Suprapubic skin (tissue), 4 donors: ENCODE data around the gene TSPEAR.

Experiments used
- EP300 ChIP-seq: sonication (generic); formaldehyde crosslinking; IDR thresholded peaks from one replicate; pipeline ENCODE4 v1.6.1; 2017; ENCODE audit warnings: antibody characterized with exemption
- POLR2A ChIP-seq, 2 donors: fragments of 450-650 bp; IDR thresholded peaks; one replicate each; pipeline ENCODE4 v1.6.1; 2017; ENCODE audit warnings: antibody characterized with exemption in 2 of 2, mild to moderate bottlenecking in 2 of 2, moderate library complexity in 2 of 2
- POLR2AphosphoS5 ChIP-seq, 3 donors: sonication (generic); formaldehyde crosslinking; IDR thresholded peaks; one replicate each; pipeline ENCODE4 v1.6.1; 2017; ENCODE audit warnings: antibody characterized with exemption in 3 of 3
- TF ChIP-seq, protein P1 (sequence below), 2 donors: fragments of 200-600 bp in 1 of 2; fragments of 450-650 bp in 1 of 2; sonication (generic) in 1 of 2; IDR thresholded peaks; one replicate each; pipeline ENCODE4 v1.5.1; 2016 to 2019; ENCODE audit warnings: antibody characterized with exemption in 2 of 2, mild to moderate bottlenecking in 1 of 2, moderate library complexity in 1 of 2

DNA sequence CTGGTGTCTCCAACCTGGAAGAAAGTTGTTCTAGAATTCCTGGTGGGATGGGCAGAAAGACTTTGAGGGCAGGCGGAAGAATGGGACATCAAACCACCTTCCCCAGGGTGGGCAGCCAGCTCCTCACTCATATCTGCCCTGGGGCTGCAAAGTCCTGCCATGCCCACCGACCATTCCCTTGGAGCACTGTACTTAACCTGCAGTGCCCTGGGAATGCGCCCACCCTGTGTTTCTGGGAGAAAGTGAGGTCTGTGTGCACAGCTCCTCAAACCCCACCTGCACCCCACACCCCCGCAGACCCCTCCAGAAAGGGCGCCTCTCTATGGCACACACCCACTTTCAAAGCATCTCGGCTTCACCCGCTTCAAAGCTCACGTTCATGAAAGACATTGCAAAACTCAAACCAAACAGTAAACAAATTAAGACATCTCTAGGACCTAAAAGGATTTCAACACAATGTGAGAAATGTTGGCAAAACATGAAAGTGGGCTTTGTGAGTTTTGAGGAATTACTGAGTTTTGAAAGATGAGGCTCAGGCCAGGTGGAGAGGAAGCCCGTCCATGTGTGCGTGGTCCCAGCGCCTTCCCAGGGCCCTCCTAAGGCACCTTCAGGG is 196.5 kb downstream of the TSPEAR start:
- TF ChIP-seq, protein P1, sequence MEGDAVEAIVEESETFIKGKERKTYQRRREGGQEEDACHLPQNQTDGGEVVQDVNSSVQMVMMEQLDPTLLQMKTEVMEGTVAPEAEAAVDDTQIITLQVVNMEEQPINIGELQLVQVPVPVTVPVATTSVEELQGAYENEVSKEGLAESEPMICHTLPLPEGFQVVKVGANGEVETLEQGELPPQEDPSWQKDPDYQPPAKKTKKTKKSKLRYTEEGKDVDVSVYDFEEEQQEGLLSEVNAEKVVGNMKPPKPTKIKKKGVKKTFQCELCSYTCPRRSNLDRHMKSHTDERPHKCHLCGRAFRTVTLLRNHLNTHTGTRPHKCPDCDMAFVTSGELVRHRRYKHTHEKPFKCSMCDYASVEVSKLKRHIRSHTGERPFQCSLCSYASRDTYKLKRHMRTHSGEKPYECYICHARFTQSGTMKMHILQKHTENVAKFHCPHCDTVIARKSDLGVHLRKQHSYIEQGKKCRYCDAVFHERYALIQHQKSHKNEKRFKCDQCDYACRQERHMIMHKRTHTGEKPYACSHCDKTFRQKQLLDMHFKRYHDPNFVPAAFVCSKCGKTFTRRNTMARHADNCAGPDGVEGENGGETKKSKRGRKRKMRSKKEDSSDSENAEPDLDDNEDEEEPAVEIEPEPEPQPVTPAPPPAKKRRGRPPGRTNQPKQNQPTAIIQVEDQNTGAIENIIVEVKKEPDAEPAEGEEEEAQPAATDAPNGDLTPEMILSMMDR (IDR thresholded peaks at IDR 0.05): no peak
- no peak for TF ChIP-seq POLR2A (IDR thresholded peaks at IDR 0.05)
- no peak for TF ChIP-seq EP300
- TF ChIP-seq POLR2AphosphoS5 (IDR thresholded peaks at IDR 0.05): no peak
